Kidney (tissue), 14 donors: ENCODE results near the gene DNM3. TPM values are rescaled to one million over a fixed set of nuclear protein-coding genes. Genes with fewer than 3 reads are reported as not detected.

Experiments
- DNase-seq, 5 donors: peaks; one replicate each; pipeline ENCODE4 v3.0.0-alpha.2; 2013 to 2020
- FAIRE-seq: peaks from 2 replicates; lab custom pipeline; 2012; peaks lifted over from hg19 to GRCh38; lab: Jason Lieb, UNC
- H3K27ac ChIP-seq, 2 donors: one replicate each; pipeline ENCODE4 v1.7.0; 2013; ENCODE audit warnings: low read depth in 2 of 2, low read length in 2 of 2, inconsistent platforms in 1 of 2
- H3K27me3 ChIP-seq: one replicate; pipeline ENCODE4 v1.7.1; 2013; ENCODE audit warnings: low read length, inconsistent platforms; ENCODE audit not compliant: control insufficient read depth, insufficient read depth
- H3K36me3 ChIP-seq, 3 donors: one replicate each; pipeline versions ENCODE4 v1.7.0 to v1.7.1; 2013; ENCODE audit warnings: low read length in 3 of 3, control low read depth in 1 of 3, inconsistent platforms in 1 of 3; ENCODE audit not compliant: insufficient read depth in 3 of 3, control insufficient read depth in 2 of 3
- H3K4me1 ChIP-seq, 3 donors: one replicate each; pipeline versions ENCODE4 v1.7.0 to v1.7.1; 2013; ENCODE audit warnings: low read length in 3 of 3, inconsistent platforms in 1 of 3, low read depth in 1 of 3; ENCODE audit not compliant: control insufficient read depth in 2 of 3, insufficient read depth in 2 of 3
- H3K4me3 ChIP-seq, 3 donors: one replicate each; pipeline versions ENCODE4 v1.7.0 to v1.8.1; 2013; ENCODE audit warnings: low read length in 3 of 3, control low read depth in 1 of 3, inconsistent platforms in 1 of 3
- H3K9ac ChIP-seq, 3 donors: one replicate each; pipeline versions ENCODE4 v1.7.0 to v1.7.1; 2013; ENCODE audit warnings: low read length in 3 of 3, control low read depth in 1 of 3, inconsistent platforms in 1 of 3
- H3K9me3 ChIP-seq, 3 donors: one replicate each; pipeline versions ENCODE4 v1.7.0 to v1.7.1; 2013; ENCODE audit warnings: low read length in 3 of 3, control low read depth in 1 of 3, inconsistent platforms in 1 of 3; ENCODE audit not compliant: control insufficient read depth in 2 of 3, insufficient read depth in 1 of 3
- intact Hi-C: fragments of 100-400 bp; cut with DNase I; formaldehyde crosslinking; loops from one replicate; pipeline ENCODE4 v1.11.1; 2022
- polyA plus RNA-seq: library from polyadenylated mRNA; stranded (reverse); fragments of 350-450 nt; fragmentation: Illumina TruSeq; extraction: RNeasy Lipid Tissue Mini Kit (QIAGEN cat#74804); gene quantifications from one replicate; pipeline ENCODE4 v1.2.3, GENCODE V29; 2014; ENCODE audit warnings: low read depth, low replicate concordance; ENCODE audit not compliant: insufficient read depth
- total RNA-seq: library from RNA; stranded (reverse); fragmentation: NEBNext Ultra II Directional; extraction: Animal tissue kit (Norgen Biotek cat#: 25700); gene quantifications from one replicate; pipeline ENCODE4 v1.2.1, GENCODE V29; 2021
- TF ChIP-seq, protein P1 (sequence below): IDR thresholded peaks from 3 replicates; pipeline ENCODE4 v1.5.1; 2012; ENCODE audit warnings: mild to moderate bottlenecking, moderate library complexity, borderline replicate concordance; ENCODE audit not compliant: insufficient read depth; ENCODE audit errors: extremely low read depth
- donor health status: control.
- donor health status: control.
- donor health status: control.
- donor health status: control.
- donor health status: control.
- donor health status: DM: yes; HTN: yes; CAD: no.
- donor health status: Normal renal cell carcinoma (clear cell type).

DNM3 gene
- total and polyA plus RNA-seq, 2 donors from 2014 or later: 5.9 to 19.1 TPM

DNA sequence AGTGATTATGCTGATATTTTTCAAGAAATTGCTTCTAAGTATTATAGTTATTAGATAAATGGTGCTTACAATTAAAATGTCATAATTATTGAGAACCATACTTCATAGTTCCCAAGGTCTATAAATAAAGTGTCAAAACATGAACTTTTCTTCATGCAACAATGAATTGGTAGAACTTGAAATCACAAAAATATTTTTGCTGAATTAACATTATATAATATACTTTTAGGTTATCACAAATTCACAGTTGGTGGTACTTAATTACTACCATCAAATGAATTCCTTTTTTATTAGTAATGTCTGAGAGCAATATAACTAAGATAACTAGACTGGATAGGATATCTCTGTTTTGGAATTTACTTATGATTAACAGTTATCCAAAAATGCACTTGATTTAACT lies 4.7 kb downstream of the DNM3 start:
- Histone ChIP-seq H3K4me3 (no peak overlapping the region), H3K4me1 (peaks cover 0 to 7% (median under 1%) of the 10 kb centered on the region in 3 donors), H3K36me3 (no peaks in the 10 kb centered on the region), H3K9me3 (no peaks in the 10 kb centered on the region), H3K9ac (no peak overlapping the region), H3K27me3 (no peaks in the 10 kb centered on the region), H3K27ac (no peak overlapping the region)
- intact Hi-C loops: no loop called here
- FAIRE-seq (peak; percentile 51), DNase-seq (no peak)
- TF ChIP-seq, protein P1, sequence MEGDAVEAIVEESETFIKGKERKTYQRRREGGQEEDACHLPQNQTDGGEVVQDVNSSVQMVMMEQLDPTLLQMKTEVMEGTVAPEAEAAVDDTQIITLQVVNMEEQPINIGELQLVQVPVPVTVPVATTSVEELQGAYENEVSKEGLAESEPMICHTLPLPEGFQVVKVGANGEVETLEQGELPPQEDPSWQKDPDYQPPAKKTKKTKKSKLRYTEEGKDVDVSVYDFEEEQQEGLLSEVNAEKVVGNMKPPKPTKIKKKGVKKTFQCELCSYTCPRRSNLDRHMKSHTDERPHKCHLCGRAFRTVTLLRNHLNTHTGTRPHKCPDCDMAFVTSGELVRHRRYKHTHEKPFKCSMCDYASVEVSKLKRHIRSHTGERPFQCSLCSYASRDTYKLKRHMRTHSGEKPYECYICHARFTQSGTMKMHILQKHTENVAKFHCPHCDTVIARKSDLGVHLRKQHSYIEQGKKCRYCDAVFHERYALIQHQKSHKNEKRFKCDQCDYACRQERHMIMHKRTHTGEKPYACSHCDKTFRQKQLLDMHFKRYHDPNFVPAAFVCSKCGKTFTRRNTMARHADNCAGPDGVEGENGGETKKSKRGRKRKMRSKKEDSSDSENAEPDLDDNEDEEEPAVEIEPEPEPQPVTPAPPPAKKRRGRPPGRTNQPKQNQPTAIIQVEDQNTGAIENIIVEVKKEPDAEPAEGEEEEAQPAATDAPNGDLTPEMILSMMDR: no peak

DNA sequence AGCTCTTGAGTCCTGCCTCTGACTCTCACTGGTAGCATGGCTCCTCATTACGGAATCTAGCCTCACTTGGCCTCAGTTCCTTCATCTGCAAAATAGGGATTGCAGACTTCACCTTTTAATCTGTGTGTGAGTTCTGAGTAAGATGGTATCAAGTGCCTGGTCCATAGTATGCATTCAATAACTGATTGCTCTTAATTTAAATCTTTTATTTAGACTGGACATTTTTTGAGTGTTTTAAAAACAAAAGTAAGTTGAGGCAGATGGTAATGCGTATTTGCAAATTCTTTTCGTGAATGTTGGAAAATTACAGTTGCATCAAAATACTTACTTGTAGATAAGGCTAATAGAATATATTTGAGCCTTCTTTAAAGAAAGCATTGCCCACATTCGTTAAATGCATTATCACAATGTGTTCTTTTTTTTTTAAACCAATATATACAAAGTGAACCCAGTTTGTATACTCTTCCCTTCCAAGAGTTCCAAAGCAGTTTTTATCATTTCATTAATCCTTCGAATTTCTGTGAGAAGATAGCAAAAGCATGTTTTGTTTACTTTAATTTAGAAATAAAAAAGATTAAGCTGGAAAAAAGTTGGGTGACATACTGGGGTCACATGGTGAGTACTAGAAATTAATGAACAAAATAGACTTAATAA lies 8.1 kb downstream of the DNM3 start:
- peaks cover 0 to 3% (median 0%) of the 10 kb centered on the region in 3 donors for H3K4me1 ChIP-seq
- H3K36me3 ChIP-seq: no peaks in the 10 kb centered on the region
- no peaks in the 10 kb centered on the region for H3K9me3 ChIP-seq
- TF ChIP-seq, protein P1: no peak
- no peak for DNase-seq
- no peak overlapping the region for H3K27ac ChIP-seq
- peak; percentile 15 for FAIRE-seq
- H3K27me3 ChIP-seq: no peaks in the 10 kb centered on the region
- no peak overlapping the region for H3K4me3 ChIP-seq
- no peak overlapping the region for H3K9ac ChIP-seq
- intact Hi-C loops: no loop called here

DNA sequence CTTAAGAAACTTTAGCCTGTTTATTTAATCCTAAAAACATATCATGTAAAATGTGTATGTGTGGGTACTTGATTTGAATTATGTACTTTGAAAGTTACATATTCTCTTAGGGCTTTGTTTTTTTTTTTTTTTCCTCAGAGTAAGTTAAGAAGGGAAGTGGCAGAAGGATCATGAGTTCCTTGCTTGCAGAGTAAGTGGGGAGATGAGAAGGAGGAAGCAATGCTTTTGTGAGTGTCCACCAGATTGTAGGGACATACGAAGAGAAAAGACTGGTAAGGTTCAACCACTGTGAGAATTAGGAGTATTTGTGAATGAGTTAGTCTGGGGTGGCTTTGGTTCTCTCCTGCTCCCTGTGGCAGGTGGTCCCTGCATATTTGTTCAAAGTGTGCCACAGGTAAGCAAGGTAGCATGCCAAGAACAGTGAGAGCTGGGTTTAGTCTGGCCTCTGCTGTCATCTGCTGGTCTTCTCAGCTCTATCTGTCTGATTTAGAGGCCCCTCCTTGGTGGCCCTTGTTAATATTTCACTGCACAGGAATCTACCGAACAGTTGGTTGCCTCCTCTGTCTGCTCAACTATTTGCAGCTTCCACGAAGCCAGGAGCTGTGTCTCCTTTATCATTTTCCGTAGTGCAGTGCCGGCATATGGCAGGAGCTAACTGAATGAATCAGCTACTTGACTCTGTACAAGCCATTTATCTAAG lies 9.5 kb downstream of the DNM3 start:
- peaks cover 0 to 3% (median 0%) of the 10 kb centered on the region in 3 donors for H3K4me1 ChIP-seq
- peak overlapping the region in 2 of 3 donors; percentile 6 to 27 for H3K4me3 ChIP-seq
- H3K27me3 ChIP-seq: no peaks in the 10 kb centered on the region
- FAIRE-seq (no peak), DNase-seq (peak in 2 of 5 donors; percentile 18 to 42)
- H3K27ac ChIP-seq: no peak overlapping the region
- H3K9ac ChIP-seq: no peak overlapping the region
- no peaks in the 10 kb centered on the region for H3K36me3 ChIP-seq
- TF ChIP-seq, protein P1: peak; percentile 24
- no peaks in the 10 kb centered on the region for H3K9me3 ChIP-seq
- intact Hi-C loops: no loop called here
